SK-N-SH (cell line): ENCODE results near the gene CSNK1E. TPM values are rescaled to one million over a fixed set of nuclear protein-coding genes. Genes with fewer than 3 reads are reported as not detected.

Experiments used
- CTCF ChIA-PET: fragments of 300-600, 350-600 bp; formaldehyde crosslinking; extraction: SDS; loops from one replicate; lab custom pipeline; 2021; lab: Yijun Ruan, JAX
- POLR2A ChIA-PET: fragments of 350-600 bp; sonication (Branson Sonifier 250); formaldehyde crosslinking; extraction: SDS; loops from one replicate; lab custom pipeline; 2020; ENCODE audit warnings: antibody characterized with exemption, inconsistent platforms; lab: Yijun Ruan, JAX
- DNase-seq: peaks from one replicate; pipeline ENCODE4 v3.0.0; 2012
- H2AFZ ChIP-seq: fragments of 200-600 bp; sonication (generic); 2 replicates; pipeline ENCODE4 v1.8.1; 2016; ENCODE audit warnings: antibody characterized with exemption, mild to moderate bottlenecking, low read depth
- H3F3A ChIP-seq: fragments of 200-600 bp; sonication (generic); replicated peaks from 2 replicates; pipeline ENCODE3; 2016; ENCODE audit warnings: antibody characterized with exemption, mild to moderate bottlenecking; ENCODE audit not compliant: insufficient read depth
- H3K27ac ChIP-seq, 2 experiments: fragments of 200-500 bp in 1 of 2; fragments of 200-600 bp in 1 of 2; sonication (Bioruptor generic) in 1 of 2; sonication (generic), shearing (Covaris generic) in 1 of 2; 2 replicates each; pipeline versions ENCODE4 v1.5.1 to v1.6.1; 2014 to 2016; ENCODE audit warnings: low read depth in 2 of 2, inconsistent platforms in 1 of 2, low read length in 1 of 2, mild to moderate bottlenecking in 1 of 2, mixed read lengths in 1 of 2
- H3K27me3 ChIP-seq: fragments of 200-600 bp; sonication (generic), shearing (Covaris generic); 2 replicates; pipeline ENCODE4 v1.6.1; 2016; ENCODE audit warnings: mixed run types; ENCODE audit not compliant: insufficient read depth
- H3K36me3 ChIP-seq, 2 experiments: fragments of 200-500 bp in 1 of 2; fragments of 200-600 bp in 1 of 2; sonication (Bioruptor generic) in 1 of 2; sonication (generic) in 1 of 2; replicated peaks in 1 of 2; 2 replicates each; pipeline versions ENCODE3 to v1.5.1; 2014 to 2016; ENCODE audit warnings: low read length in 1 of 2, mild to moderate bottlenecking in 1 of 2; ENCODE audit not compliant: insufficient read depth in 2 of 2, control insufficient read depth in 1 of 2
- H3K4me1 ChIP-seq, 2 experiments: fragments of 200-500 bp in 1 of 2; fragments of 200-600 bp in 1 of 2; sonication (Bioruptor generic) in 1 of 2; sonication (generic), shearing (Covaris generic) in 1 of 2; 2 replicates each; pipeline versions ENCODE4 v1.5.1 to v1.6.1; 2014 to 2016; ENCODE audit warnings: low read depth in 1 of 2, low read length in 1 of 2, mixed run types in 1 of 2; ENCODE audit not compliant: insufficient read depth in 2 of 2, control insufficient read depth in 1 of 2
- H3K4me2 ChIP-seq: fragments of 200-600 bp; sonication (generic), shearing (Covaris generic); 2 replicates; pipeline ENCODE4 v1.6.1; 2017; ENCODE audit warnings: mixed run types
- H3K4me3 ChIP-seq, 2 experiments: fragments of 200-500 bp in 1 of 2; fragments of 200-600 bp in 1 of 2; sonication (Bioruptor generic) in 1 of 2; sonication (generic), shearing (Covaris generic) in 1 of 2; 2 replicates each; pipeline versions ENCODE4 v1.5.1 to v1.8.1; 2014 to 2016; ENCODE audit warnings: low read depth in 2 of 2, inconsistent platforms in 1 of 2, low read length in 1 of 2, mild to moderate bottlenecking in 1 of 2, mixed read lengths in 1 of 2, moderate library complexity in 1 of 2
- H3K79me2 ChIP-seq: fragments of 200-600 bp; sonication (generic); 2 replicates; pipeline ENCODE4 v1.8.1; 2017; ENCODE audit warnings: mild to moderate bottlenecking; ENCODE audit not compliant: insufficient read depth
- H3K9ac ChIP-seq: fragments of 200-600 bp; sonication (generic); 2 replicates; pipeline ENCODE4 v1.6.1; 2017; ENCODE audit warnings: mixed run types
- H3K9me2 ChIP-seq: fragments of 200-600 bp; sonication (generic); 2 replicates; pipeline ENCODE4 v1.6.1; 2017; ENCODE audit warnings: mixed run types
- H3K9me3 ChIP-seq: fragments of 200-600 bp; sonication (generic); 2 replicates; pipeline ENCODE4 v1.6.1; 2017; ENCODE audit warnings: mixed run types, mild to moderate bottlenecking, moderate library complexity
- H4K20me1 ChIP-seq: fragments of 200-600 bp; sonication (generic); 2 replicates; pipeline ENCODE4 v1.6.1; 2017; ENCODE audit warnings: mild to moderate bottlenecking, mixed run types; ENCODE audit not compliant: insufficient read depth
- CHD2 ChIP-seq: fragments of 150-350 bp; IDR thresholded peaks from 2 replicates; pipeline ENCODE4 v1.6.1; 2018; ENCODE audit warnings: low read length; ENCODE audit not compliant: partially characterized antibody
- FOSL2 ChIP-seq: IDR thresholded peaks from 2 replicates; pipeline ENCODE4 v1.4.0; 2012; ENCODE audit warnings: low read depth, mild to moderate bottlenecking, moderate library complexity, borderline replicate concordance
- GATA2 ChIP-seq: sonication (generic); formaldehyde crosslinking; IDR thresholded peaks from 2 replicates; pipeline ENCODE4 v1.5.0; 2020; ENCODE audit warnings: mild to moderate bottlenecking, missing genetic modification reagents
- IRF3 ChIP-seq: fragments of 150-350 bp; IDR thresholded peaks from 2 replicates; pipeline ENCODE4 v1.6.1; 2016; ENCODE audit warnings: mild to moderate bottlenecking, low read depth, low read length
- JUND ChIP-seq: IDR thresholded peaks from 2 replicates; pipeline ENCODE4 v1.4.0; 2012
- MEF2A ChIP-seq: IDR thresholded peaks from 2 replicates; pipeline ENCODE4 v1.4.0; 2012; ENCODE audit warnings: low read depth, borderline replicate concordance
- NFIC ChIP-seq: IDR thresholded peaks from 2 replicates; pipeline ENCODE4 v1.4.0; 2012; ENCODE audit warnings: borderline replicate concordance
- NRF1 ChIP-seq: IDR thresholded peaks from 2 replicates; pipeline ENCODE4 v1.6.1; 2012; ENCODE audit warnings: low read depth, mild to moderate bottlenecking, low read length
- RCOR1 ChIP-seq: fragments of 150-350 bp; IDR thresholded peaks from 2 replicates; pipeline ENCODE4 v1.6.1; 2017; ENCODE audit warnings: antibody characterized with exemption, low read length
- RFX5 ChIP-seq: IDR thresholded peaks from 2 replicates; pipeline ENCODE4 v1.6.1; 2012; ENCODE audit warnings: mild to moderate bottlenecking, improper control_type of control experiment, low read length
- RXRA ChIP-seq: IDR thresholded peaks from 2 replicates; pipeline ENCODE4 v1.4.0; 2012; ENCODE audit warnings: low read depth, mild to moderate bottlenecking, borderline replicate concordance
- SIN3A ChIP-seq: IDR thresholded peaks from 2 replicates; pipeline ENCODE4 v1.6.1; 2012; ENCODE audit warnings: low read depth, mild to moderate bottlenecking, low read length, moderate library complexity, borderline replicate concordance
- TCF12 ChIP-seq: IDR thresholded peaks from 2 replicates; pipeline ENCODE4 v1.4.0; 2012
- TEAD4 ChIP-seq: IDR thresholded peaks from 2 replicates; pipeline ENCODE4 v1.4.0; 2012; ENCODE audit warnings: mild to moderate bottlenecking, borderline replicate concordance; ENCODE audit not compliant: insufficient read depth
- WGBS: methylation state at CpG from one replicate; pipeline ENCODE4 v1.1.6; 2017; ENCODE audit warnings: low lambda C conversion rate; 5-methylcytosine and 5-hydroxymethylcytosine counted together
- polyA plus RNA-seq, 3 experiments: library from polyadenylated mRNA; depleted of rRNA; stranded (reverse); fragments of >200 nt; gene quantifications; 2 replicates each; pipeline ENCODE4 v1.2.3, GENCODE V29; 2012
- TF ChIP-seq, protein P1 (sequence below): IDR thresholded peaks from 2 replicates; pipeline ENCODE4 v1.4.0; 2012; ENCODE audit warnings: low read depth
- TF ChIP-seq, protein P2 (sequence below): IDR thresholded peaks from 2 replicates; pipeline ENCODE4 v1.4.0; 2012; ENCODE audit warnings: low read depth, borderline replicate concordance

CSNK1E gene
- polyA plus RNA-seq, 1 of the 3 experiments (the other 2 are of a cell fraction) = 130 TPM

DNA sequence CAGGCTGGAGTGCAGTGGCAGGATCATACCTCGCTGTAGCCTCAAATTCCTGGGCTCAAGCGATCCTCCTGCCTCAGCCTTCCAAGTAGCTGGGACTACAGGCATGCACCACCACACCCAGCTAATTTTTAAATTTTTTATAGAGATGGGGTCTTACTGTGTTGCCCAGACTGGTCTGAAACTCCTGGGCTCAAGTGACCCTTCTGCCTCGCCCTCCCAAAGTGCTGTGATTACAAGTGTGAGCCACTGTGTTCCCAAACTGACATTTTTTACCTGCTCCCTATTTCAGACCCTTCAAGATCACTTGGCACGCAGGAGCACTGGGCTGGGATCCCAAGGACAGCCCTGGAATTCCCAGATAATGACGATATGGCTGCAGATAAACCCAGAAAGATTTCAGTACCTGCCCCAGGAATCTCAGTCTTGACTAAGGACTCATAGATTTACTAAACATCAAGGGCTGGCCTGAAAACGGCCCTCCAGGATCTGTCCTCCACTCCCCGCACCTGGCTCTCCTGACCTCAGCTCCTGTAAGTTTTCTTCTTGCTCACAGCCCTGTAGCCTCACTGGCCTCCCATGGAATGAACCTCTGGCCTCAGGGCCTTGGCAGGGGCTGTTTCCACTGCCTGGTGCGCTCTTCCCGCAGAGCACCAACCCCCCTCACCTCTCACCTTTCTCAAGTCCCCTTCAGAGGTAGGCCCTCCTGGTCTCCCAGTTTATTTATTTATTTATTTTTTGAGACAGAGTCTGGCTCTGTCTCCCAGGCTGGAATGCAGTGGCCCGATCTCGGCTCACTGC, 3.6 kb upstream of the CSNK1E start:
- DNase-seq = no peak
- Histone ChIP-seq H3K4me1 (peaks cover 6 to 9% of the 10 kb centered on the region in 2 experiments; a peak in 2 of 4 replicates), H3K27ac (no peak overlapping the region), H3K79me2 (peaks cover 11% of the 10 kb centered on the region; the same call in 1 of the 2 replicates), H2AFZ (no peak overlapping the region), H3K4me2 (no peak overlapping the region), H3K9me3 (no peaks in the 10 kb centered on the region), H3K36me3 (no peaks in the 10 kb centered on the region), H3K9me2 (no peaks in the 10 kb centered on the region), H3K27me3 (no peaks in the 10 kb centered on the region), H4K20me1 (peaks cover 3% of the 10 kb centered on the region; the same call in 1 of the 2 replicates), H3F3A (peaks cover 12% of the 10 kb centered on the region), H3K4me3 (no peak overlapping the region), H3K9ac (no peak overlapping the region)
- ChIA-PET CTCF (no interaction called here), POLR2A (no interaction called here)
- TF ChIP-seq SIN3A (no peak), CHD2 (no peak), IRF3 (no peak), NRF1 (no peak), GATA2 (CRISPR knock-in tag) (no peak), TEAD4 (no peak)
- WGBS = 90% methylated on average over 8 of the region's 11 CpGs

GRCh38 chr22:38318792-38319773, 1.9 kb upstream of the CSNK1E start:
- Histone ChIP-seq H4K20me1 (peaks cover 20% of the 10 kb centered on the region), H3K4me2 (0 out of 2 replicates have a peak overlapping the region, but pooled peaks have one; percentile 59), H3K9me2 (no peaks in the 10 kb centered on the region)
- TF ChIP-seq, protein P1, sequence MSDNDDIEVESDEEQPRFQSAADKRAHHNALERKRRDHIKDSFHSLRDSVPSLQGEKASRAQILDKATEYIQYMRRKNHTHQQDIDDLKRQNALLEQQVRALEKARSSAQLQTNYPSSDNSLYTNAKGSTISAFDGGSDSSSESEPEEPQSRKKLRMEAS = no peak
- TF ChIP-seq FOSL2 (no peak), MEF2A (no peak), RFX5 (no peak), JUND (no peak), NFIC (no peak), RCOR1 (no peak), TCF12 (no peak), RXRA (no peak), GATA2 (CRISPR knock-in tag) (no peak)
- TF ChIP-seq, protein P2, sequence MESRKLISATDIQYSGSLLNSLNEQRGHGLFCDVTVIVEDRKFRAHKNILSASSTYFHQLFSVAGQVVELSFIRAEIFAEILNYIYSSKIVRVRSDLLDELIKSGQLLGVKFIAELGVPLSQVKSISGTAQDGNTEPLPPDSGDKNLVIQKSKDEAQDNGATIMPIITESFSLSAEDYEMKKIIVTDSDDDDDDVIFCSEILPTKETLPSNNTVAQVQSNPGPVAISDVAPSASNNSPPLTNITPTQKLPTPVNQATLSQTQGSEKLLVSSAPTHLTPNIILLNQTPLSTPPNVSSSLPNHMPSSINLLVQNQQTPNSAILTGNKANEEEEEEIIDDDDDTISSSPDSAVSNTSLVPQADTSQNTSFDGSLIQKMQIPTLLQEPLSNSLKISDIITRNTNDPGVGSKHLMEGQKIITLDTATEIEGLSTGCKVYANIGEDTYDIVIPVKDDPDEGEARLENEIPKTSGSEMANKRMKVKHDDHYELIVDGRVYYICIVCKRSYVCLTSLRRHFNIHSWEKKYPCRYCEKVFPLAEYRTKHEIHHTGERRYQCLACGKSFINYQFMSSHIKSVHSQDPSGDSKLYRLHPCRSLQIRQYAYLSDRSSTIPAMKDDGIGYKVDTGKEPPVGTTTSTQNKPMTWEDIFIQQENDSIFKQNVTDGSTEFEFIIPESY = no peak
- TF ChIP-seq, all 33 proteins: peak for 0
- Histone ChIP-seq H3K27ac (peak overlapping the region in 1 of 2 experiments; percentile 86; a peak in 2 of 4 replicates), H3F3A (peaks cover 12% of the 10 kb centered on the region), H3K36me3 (no peaks in the 10 kb centered on the region), H3K79me2 (peaks cover 28% of the 10 kb centered on the region), H2AFZ (no peak overlapping the region), H3K27me3 (no peaks in the 10 kb centered on the region), H3K9ac (peak overlapping the region; percentile 54; the same call in 1 of the 2 replicates), H3K4me3 (no peak overlapping the region), H3K9me3 (no peaks in the 10 kb centered on the region), H3K4me1 (peaks cover 9 to 16% of the 10 kb centered on the region in 2 experiments; a peak in 2 of 4 replicates)
- no peak for DNase-seq
- POLR2A ChIA-PET = no interaction called here
- CTCF ChIA-PET = no interaction called here
- WGBS = 87% methylated on average over 10 of the region's 14 CpGs
